ENCODE data around the gene CPNE4.

DNA sequence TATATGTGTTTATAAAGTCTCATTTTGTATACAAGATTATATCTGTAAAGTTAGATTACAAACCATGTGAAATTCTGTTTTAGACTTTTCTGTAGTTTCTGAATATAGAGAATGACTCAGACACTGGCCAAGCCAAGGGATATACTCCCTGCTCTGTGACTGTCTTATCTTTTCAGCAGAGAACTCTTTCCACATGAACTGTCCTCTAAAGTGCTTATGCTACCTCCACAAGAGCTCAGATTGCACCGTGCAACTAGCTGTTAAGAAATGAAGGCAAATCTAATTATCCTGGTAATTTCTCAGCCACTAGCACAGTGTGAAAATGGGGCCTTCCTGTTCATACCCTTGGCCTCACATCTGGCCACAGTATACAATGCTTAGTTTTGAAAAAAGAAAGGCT, 44.3 kb upstream of the CPNE4 start:
- no peak for TF ChIP-seq POLR2A (IDR thresholded peaks at IDR 0.05)
- TF ChIP-seq, protein P1, sequence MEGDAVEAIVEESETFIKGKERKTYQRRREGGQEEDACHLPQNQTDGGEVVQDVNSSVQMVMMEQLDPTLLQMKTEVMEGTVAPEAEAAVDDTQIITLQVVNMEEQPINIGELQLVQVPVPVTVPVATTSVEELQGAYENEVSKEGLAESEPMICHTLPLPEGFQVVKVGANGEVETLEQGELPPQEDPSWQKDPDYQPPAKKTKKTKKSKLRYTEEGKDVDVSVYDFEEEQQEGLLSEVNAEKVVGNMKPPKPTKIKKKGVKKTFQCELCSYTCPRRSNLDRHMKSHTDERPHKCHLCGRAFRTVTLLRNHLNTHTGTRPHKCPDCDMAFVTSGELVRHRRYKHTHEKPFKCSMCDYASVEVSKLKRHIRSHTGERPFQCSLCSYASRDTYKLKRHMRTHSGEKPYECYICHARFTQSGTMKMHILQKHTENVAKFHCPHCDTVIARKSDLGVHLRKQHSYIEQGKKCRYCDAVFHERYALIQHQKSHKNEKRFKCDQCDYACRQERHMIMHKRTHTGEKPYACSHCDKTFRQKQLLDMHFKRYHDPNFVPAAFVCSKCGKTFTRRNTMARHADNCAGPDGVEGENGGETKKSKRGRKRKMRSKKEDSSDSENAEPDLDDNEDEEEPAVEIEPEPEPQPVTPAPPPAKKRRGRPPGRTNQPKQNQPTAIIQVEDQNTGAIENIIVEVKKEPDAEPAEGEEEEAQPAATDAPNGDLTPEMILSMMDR (IDR thresholded peaks at IDR 0.05), result no peak
